GM12864 (cell line): Measurements from ENCODE around the gene CYB5R4.
"Not testable (repeated sequence)": the region's sequence is repeated elsewhere in the genome, so short reads cannot be mapped to it uniquely, and the experiment has no call there.

Source experiments
- DNase-seq: peaks from one replicate; pipeline ENCODE4 v3.0.0-alpha.2; 2011; ENCODE audit warnings: low read depth
- H3K4me3 ChIP-seq: 2 replicates; pipeline ENCODE4 v1.5.1; 2011; ENCODE audit warnings: mild to moderate bottlenecking, low read depth, low read length, control low read depth
- TF ChIP-seq, protein P1 (sequence below): IDR thresholded peaks from 2 replicates; pipeline ENCODE4 v1.5.1; 2011; ENCODE audit warnings: low read depth, mild to moderate bottlenecking, moderate library complexity, low read length, control low read depth, inconsistent platforms; ENCODE audit errors: missing control alignments

Gene CYB5R4

DNA sequence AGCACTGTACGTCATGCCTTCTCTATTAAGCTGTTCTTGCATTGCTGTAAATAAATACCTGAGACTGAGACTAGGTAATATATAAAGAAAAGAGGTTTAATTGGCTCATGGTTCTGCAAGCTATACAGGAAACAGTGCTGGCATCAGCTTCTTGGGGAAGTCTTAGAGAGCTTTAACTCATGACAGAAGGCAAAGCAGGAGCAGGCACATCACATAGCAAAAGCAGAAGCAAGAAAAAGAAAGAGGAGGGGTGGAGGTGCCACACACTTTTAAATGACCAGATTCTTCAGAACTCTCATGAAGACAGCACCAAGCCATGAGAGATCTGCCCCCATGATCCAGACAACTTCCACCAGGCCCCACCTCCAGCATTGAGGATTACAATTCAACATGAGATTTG is 30.1 kb downstream of the CYB5R4 start:
- TF ChIP-seq, protein P1, sequence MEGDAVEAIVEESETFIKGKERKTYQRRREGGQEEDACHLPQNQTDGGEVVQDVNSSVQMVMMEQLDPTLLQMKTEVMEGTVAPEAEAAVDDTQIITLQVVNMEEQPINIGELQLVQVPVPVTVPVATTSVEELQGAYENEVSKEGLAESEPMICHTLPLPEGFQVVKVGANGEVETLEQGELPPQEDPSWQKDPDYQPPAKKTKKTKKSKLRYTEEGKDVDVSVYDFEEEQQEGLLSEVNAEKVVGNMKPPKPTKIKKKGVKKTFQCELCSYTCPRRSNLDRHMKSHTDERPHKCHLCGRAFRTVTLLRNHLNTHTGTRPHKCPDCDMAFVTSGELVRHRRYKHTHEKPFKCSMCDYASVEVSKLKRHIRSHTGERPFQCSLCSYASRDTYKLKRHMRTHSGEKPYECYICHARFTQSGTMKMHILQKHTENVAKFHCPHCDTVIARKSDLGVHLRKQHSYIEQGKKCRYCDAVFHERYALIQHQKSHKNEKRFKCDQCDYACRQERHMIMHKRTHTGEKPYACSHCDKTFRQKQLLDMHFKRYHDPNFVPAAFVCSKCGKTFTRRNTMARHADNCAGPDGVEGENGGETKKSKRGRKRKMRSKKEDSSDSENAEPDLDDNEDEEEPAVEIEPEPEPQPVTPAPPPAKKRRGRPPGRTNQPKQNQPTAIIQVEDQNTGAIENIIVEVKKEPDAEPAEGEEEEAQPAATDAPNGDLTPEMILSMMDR: no peak
- H3K4me3 ChIP-seq: no peak overlapping the region
- DNase-seq: no peak

DNA sequence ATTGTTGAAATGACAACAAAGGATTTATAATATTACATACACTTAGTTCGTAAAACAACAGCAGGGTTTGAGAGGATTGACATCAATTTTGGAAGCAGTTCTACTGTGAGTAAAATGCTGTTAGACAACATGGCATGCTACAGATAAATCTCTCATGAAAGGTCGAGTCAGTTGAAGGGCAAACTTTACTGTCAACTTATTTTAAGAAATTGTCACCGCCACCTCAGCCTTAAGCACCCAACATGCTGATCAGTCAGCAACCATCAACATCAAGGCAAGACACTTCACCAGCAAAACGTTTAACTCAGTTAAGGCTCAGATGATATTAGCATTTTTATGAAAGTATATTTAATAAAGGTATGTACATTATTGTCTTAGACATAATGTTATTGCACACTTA is 31.0 kb downstream of the CYB5R4 start:
- no peak overlapping the region for H3K4me3 ChIP-seq
- TF ChIP-seq, protein P1: no peak
- no peak for DNase-seq

DNA sequence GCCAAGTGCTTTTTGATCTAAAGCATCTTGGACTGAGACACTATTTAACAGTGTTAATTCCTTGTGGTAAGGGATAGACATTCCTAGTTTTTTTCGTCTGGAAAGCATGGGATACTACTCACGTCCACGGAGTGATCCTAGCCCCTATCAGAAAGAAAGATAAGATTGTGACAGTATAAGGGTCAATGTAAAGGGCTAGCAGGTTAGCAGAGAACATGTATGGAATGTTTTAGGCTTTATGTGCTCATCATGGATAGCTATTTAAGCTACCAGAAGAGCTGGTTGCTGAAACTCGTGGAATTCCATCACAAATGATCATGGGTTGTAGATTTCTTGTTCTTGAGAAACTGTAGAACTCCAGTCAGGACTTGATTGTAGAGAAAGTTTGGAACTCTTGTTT is 32.1 kb downstream of the CYB5R4 start:
- H3K4me3 ChIP-seq: no peak overlapping the region
- TF ChIP-seq, protein P1: no peak
- no peak for DNase-seq

DNA sequence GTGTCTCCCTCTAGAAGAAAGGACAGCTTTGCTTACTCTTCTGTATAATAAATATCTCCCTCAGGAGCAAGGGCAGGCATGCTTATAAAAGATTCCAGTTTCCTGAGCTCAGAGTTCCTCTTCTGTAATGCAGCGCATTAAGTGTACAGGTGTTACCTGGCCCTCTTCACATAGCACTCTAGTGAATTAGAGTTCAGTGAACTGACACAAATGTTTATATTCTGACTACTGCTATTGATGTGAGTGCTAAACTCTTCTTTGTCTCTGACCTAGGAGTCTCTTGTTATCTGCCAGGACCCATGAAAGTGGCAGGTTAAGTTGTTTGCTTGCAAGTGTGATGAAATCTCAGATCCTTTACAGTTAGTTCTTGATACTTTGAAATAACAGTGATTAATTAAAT is 33.5 kb downstream of the CYB5R4 start:
- DNase-seq: no peak
- no peak overlapping the region for H3K4me3 ChIP-seq
- TF ChIP-seq, protein P1: no peak

DNA sequence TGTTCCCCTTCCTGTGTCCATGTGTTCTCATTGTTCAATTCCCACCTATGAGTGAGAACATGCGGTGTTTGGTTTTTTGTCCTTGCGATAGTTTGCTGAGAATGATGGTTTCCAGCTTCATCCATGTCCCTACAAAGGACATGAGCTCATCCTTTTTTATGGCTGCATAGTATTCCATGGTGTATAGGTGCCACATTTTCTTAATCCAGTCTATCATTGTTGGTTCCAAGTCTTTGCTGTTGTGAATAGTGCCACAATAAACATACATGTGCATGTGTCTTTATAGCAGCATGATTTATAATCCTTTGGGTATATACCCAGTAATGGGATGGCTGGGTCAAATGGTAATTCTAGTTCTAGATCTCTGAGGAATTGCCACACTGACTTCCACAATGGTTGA is 37.6 kb downstream of the CYB5R4 start:
- H3K4me3 ChIP-seq, DNase-seq: not testable (repeated sequence)

DNA sequence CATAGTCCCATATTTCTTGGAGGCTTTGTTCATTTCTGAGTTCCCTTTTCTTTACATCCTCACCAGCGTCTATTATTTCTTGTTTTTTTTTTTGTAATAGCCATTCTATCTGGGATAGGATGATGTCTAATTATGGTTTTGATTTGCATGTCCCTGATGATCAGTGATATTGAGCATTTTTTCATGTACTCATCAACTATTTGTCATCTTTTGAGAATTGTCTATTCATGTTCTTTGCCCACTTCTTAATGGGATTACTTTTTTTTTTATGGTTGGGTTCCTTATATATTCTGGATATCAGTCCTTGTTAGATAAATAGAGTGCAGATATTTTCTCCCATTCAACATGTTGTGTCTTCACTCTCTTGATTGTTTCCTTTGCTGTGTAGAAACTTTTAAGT is 42.1 kb downstream of the CYB5R4 start:
- H3K4me3 ChIP-seq: no peak overlapping the region
- TF ChIP-seq, protein P1: no peak
- no peak for DNase-seq

DNA sequence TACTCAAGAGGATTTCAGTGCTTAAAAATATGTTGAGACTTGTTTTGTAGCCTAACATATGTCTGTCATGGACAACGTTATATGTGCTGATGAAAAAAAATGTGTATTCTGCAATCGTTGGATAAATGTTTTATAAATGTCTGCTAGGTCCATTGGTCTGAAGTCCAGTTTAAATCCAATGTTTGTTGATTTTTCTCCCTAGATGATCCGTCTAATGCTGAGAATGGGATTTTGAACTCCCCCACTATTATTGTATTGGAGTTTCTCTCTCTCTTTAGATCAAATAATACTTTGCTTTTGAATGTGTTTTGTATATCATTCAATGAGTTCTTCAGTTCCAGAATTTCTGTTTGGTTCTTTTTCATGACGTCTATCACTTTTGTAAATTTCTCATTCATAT is 44.9 kb downstream of the CYB5R4 start:
- TF ChIP-seq, protein P1: no peak
- DNase-seq: no peak
- no peak overlapping the region for H3K4me3 ChIP-seq

DNA sequence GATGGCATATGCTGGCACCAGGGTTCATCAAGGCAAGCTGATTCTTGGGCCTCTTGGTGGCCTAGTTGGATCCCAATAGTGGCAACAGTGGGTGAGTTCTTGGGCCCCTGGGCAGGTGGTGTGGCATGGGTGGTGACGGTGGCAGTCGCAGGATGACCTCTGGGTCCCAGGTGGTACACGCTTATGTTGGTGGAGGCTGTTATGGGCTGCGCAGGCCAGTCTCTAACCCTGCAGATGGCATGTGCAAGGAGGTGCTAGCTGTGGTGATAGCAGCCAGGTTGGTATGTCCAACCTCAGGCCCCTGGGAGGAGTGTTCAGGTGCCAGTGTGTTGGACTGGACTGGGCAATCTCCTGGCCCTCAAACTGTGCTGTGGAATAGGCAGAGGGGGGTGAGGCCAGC is 46.2 kb downstream of the CYB5R4 start:
- H3K4me3 ChIP-seq: no peak overlapping the region
- no peak for DNase-seq
- TF ChIP-seq, protein P1: no peak

DNA sequence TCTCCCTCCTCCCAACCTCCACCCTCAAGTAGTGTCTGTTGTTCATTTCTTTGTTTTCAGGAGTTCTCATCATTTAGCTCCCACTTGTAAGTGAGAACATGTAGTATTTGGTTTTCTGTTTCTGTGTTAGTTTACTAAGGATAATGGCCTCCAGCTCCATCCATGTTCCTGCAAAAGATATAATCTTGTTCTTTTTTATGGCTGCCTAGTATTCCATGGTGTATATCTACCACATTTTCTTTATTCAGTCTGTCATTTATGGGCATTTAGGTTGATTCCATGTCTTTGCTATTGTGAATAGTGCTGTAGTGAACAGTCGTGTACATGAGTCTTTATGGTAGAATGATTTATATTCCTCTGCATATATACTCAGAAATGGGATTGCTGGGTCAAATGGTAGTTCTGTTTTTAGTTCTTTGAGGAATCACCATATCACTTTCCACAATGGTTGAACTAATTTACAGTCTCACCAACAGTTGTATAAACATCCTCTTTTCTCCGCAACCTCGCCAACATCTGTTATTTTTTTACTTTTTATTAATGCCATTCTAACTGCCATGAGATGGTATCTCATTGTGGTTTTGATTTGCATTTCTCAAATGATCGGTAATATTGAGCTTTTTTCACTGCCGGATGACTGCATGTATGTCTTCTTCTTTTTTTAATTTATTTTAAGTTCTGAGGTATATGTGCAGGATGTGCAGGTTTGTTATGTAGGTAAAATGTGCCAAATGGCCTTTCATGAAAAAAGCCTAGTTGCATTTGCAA is 48.3 kb downstream of the CYB5R4 start:
- DNase-seq, H3K4me3 ChIP-seq: not testable (repeated sequence)
